ENCODE data around the gene MTCL3.

The MTCL3 gene

DNA sequence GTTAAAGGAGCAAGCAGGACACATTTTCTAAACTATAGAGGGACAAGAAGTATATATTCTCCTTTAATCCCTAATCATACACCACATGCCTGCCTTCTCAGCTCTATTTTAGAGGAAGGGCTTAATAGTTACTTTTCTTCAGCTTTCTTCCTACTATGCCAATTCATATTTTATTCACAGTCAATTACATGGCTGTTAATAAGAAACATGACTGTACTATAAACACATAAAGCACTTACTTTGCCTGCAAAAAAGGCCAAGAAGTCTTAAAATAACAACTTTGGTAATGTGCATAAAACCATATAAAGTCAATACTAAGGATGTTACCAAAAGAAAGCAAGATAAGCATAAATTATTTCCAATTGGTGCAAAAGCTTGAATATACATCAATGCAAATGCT is 66.3 kb downstream of the MTCL3 start:
- no peak for DNase-seq (ENCODE audit: low spot score in 2 of 2)
- H3K4me3 ChIP-seq (ENCODE audit: low read depth, poor library complexity, severe bottlenecking): no peak overlapping the region
- intact Hi-C loops (cut with DNase I; ENCODE audit: low total_unique reads): no loop called here
- TF ChIP-seq POLR2A (IDR thresholded peaks at IDR 0.05): no peak
- TF ChIP-seq, protein P1, sequence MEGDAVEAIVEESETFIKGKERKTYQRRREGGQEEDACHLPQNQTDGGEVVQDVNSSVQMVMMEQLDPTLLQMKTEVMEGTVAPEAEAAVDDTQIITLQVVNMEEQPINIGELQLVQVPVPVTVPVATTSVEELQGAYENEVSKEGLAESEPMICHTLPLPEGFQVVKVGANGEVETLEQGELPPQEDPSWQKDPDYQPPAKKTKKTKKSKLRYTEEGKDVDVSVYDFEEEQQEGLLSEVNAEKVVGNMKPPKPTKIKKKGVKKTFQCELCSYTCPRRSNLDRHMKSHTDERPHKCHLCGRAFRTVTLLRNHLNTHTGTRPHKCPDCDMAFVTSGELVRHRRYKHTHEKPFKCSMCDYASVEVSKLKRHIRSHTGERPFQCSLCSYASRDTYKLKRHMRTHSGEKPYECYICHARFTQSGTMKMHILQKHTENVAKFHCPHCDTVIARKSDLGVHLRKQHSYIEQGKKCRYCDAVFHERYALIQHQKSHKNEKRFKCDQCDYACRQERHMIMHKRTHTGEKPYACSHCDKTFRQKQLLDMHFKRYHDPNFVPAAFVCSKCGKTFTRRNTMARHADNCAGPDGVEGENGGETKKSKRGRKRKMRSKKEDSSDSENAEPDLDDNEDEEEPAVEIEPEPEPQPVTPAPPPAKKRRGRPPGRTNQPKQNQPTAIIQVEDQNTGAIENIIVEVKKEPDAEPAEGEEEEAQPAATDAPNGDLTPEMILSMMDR (IDR thresholded peaks at IDR 0.05): no peak

GRCh38 chr6:127451388-127451787 is 67.7 kb downstream of the MTCL3 start:
- 93 to 94% methylated on average over 3 of the region's 3 CpGs for WGBS, 2 donors
- TF ChIP-seq POLR2A (IDR thresholded peaks at IDR 0.05): no peak
- TF ChIP-seq, protein P1 (IDR thresholded peaks at IDR 0.05): no peak
- intact Hi-C loops (cut with DNase I; ENCODE audit: low total_unique reads): no loop called here
- H3K4me3 ChIP-seq (ENCODE audit: low read depth, poor library complexity, severe bottlenecking): no peak overlapping the region
- DNase-seq (ENCODE audit: low spot score in 2 of 2): no peak

DNA sequence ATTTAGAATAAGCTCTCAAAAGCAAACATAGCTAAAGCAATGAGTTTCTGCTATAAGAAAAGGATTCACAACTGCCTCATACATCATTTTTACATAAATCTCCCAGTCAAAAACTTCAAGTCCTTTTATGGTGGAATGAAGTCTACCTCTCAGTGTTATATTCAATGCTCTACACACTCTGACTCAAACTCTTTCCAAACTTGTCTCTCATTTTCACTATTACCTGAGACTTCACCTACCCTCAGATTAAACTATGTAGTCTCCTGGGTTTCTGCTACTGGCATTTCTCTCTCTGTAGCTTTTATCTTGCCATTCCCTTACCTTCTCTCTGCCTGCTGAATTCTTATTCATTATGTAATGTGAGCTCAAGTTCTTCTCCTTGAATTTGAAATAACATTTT is 71.4 kb downstream of the MTCL3 start:
- H3K4me3 ChIP-seq (ENCODE audit: low read depth, poor library complexity, severe bottlenecking): no peak overlapping the region
- no peak for TF ChIP-seq POLR2A (IDR thresholded peaks at IDR 0.05)
- TF ChIP-seq, protein P1 (IDR thresholded peaks at IDR 0.05): no peak
- intact Hi-C loops (cut with DNase I; ENCODE audit: low total_unique reads): no loop called here
- DNase-seq (ENCODE audit: low spot score in 2 of 2): no peak

DNA sequence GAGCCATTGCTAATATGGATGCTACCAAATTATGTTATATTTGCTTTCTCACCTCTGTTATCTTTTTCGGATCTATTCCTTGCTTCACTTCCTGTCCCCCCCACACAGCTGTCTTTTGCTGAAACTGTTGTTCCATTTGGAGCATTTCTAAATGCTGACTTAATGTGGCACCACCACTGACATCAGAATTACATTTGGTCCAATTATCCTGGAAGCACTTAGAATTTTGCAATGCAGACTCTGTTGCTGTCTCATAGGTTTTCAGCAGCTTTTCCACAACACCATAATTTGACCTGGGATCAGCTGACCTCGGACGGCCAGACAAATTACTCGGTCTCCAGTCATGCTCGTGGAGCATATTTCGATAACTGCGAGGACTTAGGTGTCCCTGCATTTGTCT is 72.8 kb downstream of the MTCL3 start:
- 91 to 92% methylated on average over 7 of the region's 7 CpGs for whole genome bisulfite sequencing, 2 donors
- no peak overlapping the region for H3K4me3 ChIP-seq (ENCODE audit: low read depth, poor library complexity, severe bottlenecking)
- TF ChIP-seq, protein P1 (IDR thresholded peaks at IDR 0.05): no peak
- TF ChIP-seq POLR2A (IDR thresholded peaks at IDR 0.05): no peak
- no peak for DNase-seq (ENCODE audit: low spot score in 2 of 2)
- intact Hi-C loops (cut with DNase I; ENCODE audit: low total_unique reads): no loop called here

DNA sequence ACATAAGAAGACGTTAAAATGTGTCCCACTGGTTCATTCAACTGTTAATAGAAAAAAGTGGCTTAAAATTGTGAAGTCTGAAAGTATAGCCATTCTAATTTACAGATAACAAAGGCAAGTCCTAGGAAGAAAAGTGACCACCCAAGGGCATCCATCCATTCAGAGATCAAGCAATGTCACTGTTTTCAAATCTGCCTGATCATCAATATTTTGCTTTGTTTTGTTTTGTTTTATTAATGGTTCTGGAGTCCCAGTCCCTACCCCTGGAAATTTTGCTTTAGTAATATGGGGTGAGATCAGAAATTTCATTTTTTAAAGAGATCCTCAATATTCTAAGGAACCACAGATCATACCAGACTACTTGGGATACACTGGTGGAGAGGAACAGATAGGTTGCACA is 77.3 kb downstream of the MTCL3 start:
- TF ChIP-seq, protein P1 (IDR thresholded peaks at IDR 0.05): no peak
- no peak for TF ChIP-seq POLR2A (IDR thresholded peaks at IDR 0.05)
- DNase-seq (ENCODE audit: low spot score in 2 of 2): no peak
- intact Hi-C loops (cut with DNase I; ENCODE audit: low total_unique reads): no loop called here
- WGBS, 2 donors: 74 to 76% methylated on average over 1 of the region's 1 CpG
- H3K4me3 ChIP-seq (ENCODE audit: low read depth, poor library complexity, severe bottlenecking): no peak overlapping the region

- intact Hi-C loops (cut with DNase I; ENCODE audit: low total_unique reads): no loop called here
- TF ChIP-seq POLR2A (IDR thresholded peaks at IDR 0.05): no peak
- TF ChIP-seq, protein P1 (IDR thresholded peaks at IDR 0.05): no peak
- DNase-seq (ENCODE audit: low spot score in 2 of 2): no peak
- no peak overlapping the region for H3K4me3 ChIP-seq (ENCODE audit: low read depth, poor library complexity, severe bottlenecking)
- 60 to 73% methylated on average over 2 of the region's 2 CpGs for WGBS, 2 donors
These were observed 79.4 kb downstream of the MTCL3 start for GRCh38 chr6:127439718-127440117.

All from lower leg skin (tissue), 4 donors.